HCT116 (cell line): ENCODE data around the gene SAG. TPM values are rescaled to one million over a fixed set of nuclear protein-coding genes. Genes with fewer than 3 reads are reported as not detected.

Experiments used
- ATAC-seq: fragments of 200-7000 bp; cut with Tn5 transposase; 2 replicates; pipeline ENCODE4 v1.9.1; 2020; ENCODE audit warnings: mild to moderate bottlenecking, moderate library complexity
- BruUV-seq: library from RNA; stranded (reverse); fragments of 400-500 nt; replicated peaks from 2 replicates; lab custom pipeline; 2021; lab: Mats Ljungman, UMichigan
- CTCF ChIA-PET: fragments of 300-600 bp; sonication (Branson Sonifier 250); formaldehyde crosslinking; loops from one replicate; lab custom pipeline; 2021; ENCODE audit warnings: antibody characterized with exemption; lab: Charles Lee
- POLR2A ChIA-PET: fragments of 300-600, 350-600 bp; sonication (Branson Sonifier 250); formaldehyde crosslinking; loops from one replicate; lab custom pipeline; 2021; ENCODE audit warnings: antibody characterized with exemption; lab: Charles Lee
- RAD21 ChIA-PET, 2 experiments: fragments of 300-600 bp; sonication (Branson Sonifier 250); formaldehyde crosslinking; loops; one replicate each; lab custom pipeline; 2023; ENCODE audit warnings: low total read pairs in 2 of 2; ENCODE audit not compliant: uncharacterized antibody in 2 of 2, unreplicated experiment in 2 of 2, low non-redundant PET in 1 of 2; lab: Charles Lee
- DNase-seq: peaks from one replicate; pipeline ENCODE4 v3.0.0-alpha.2; 2010; ENCODE audit warnings: low read depth, low spot score
- H2AFZ ChIP-seq: fragments of 200-600 bp; shearing (Covaris generic), sonication (generic); 2 replicates; pipeline ENCODE4 v1.6.1; 2017; ENCODE audit warnings: low read depth, mixed run types, mixed read lengths, antibody characterized with exemption, low read length; ENCODE audit not compliant: poor library complexity, severe bottlenecking
- H3K27ac ChIP-seq: 2 replicates; pipeline ENCODE4 v1.5.1; 2012; ENCODE audit warnings: low read depth, low read length
- H3K27me3 ChIP-seq: fragments of 200-600 bp; sonication (generic); 2 replicates; pipeline ENCODE4 v1.6.1; 2016; ENCODE audit warnings: mixed run types, low read length, mixed read lengths; ENCODE audit not compliant: insufficient read depth
- H3K36me3 ChIP-seq, 2 experiments: fragments of 200-500 bp in 1 of 2; fragments of 200-600 bp in 1 of 2; sonication (Bioruptor generic) in 1 of 2; sonication (generic) in 1 of 2; 2 replicates each; pipeline versions ENCODE4 v1.5.1 to v1.6.1; 2014 to 2016; ENCODE audit warnings: low read length in 2 of 2, inconsistent platforms in 1 of 2, mixed read lengths in 1 of 2, mixed run types in 1 of 2; ENCODE audit not compliant: insufficient read depth in 2 of 2, control insufficient read depth in 1 of 2
- H3K4me1 ChIP-seq, 2 experiments: fragments of 200-600 bp in 1 of 2; sonication (generic) in 1 of 2; 2 replicates each; pipeline versions ENCODE4 v1.5.1 to v1.6.1; 2012 to 2017; ENCODE audit warnings: low read length in 2 of 2, inconsistent platforms in 1 of 2, mild to moderate bottlenecking in 1 of 2, mixed read lengths in 1 of 2, mixed run types in 1 of 2, moderate library complexity in 1 of 2; ENCODE audit not compliant: insufficient read depth in 2 of 2, control insufficient read depth in 1 of 2
- H3K4me2 ChIP-seq: fragments of 200-600 bp; sonication (generic); 2 replicates; pipeline ENCODE4 v1.6.1; 2017; ENCODE audit warnings: mixed run types, low read length, mixed read lengths
- H3K4me3 ChIP-seq, 2 experiments: fragments of 200-600 bp in 1 of 2; sonication (generic) in 1 of 2; replicated peaks in 1 of 2; 2 replicates each; pipeline ENCODE4 v1.5.1; 2011 to 2016; ENCODE audit warnings: low read length in 2 of 2, control low read depth in 1 of 2, low read depth in 1 of 2, mild to moderate bottlenecking in 1 of 2, mixed read lengths in 1 of 2, mixed run types in 1 of 2
- H3K79me2 ChIP-seq: fragments of 200-600 bp; sonication (generic); 2 replicates; pipeline ENCODE4 v1.6.1; 2017; ENCODE audit warnings: mild to moderate bottlenecking, mixed run types, low read length, moderate library complexity, mixed read lengths; ENCODE audit not compliant: insufficient read depth
- H3K9ac ChIP-seq: fragments of 200-600 bp; sonication (generic); 2 replicates; pipeline ENCODE4 v1.6.1; 2016; ENCODE audit warnings: low read length, mixed read lengths
- H3K9me2 ChIP-seq: fragments of 200-600 bp; sonication (generic), shearing (Covaris generic); 2 replicates; pipeline ENCODE4 v1.6.1; 2017; ENCODE audit warnings: mixed run types, mild to moderate bottlenecking, moderate library complexity; ENCODE audit not compliant: insufficient read depth
- H3K9me3 ChIP-seq, 2 experiments: fragments of 200-500 bp in 1 of 2; fragments of 200-600 bp in 1 of 2; sonication (Bioruptor generic) in 1 of 2; sonication (generic) in 1 of 2; 2 replicates each; pipeline ENCODE4 v1.6.1; 2014 to 2017; ENCODE audit warnings: low read length in 2 of 2, mixed read lengths in 2 of 2, inconsistent platforms in 1 of 2, low read depth in 1 of 2, mild to moderate bottlenecking in 1 of 2, mixed run types in 1 of 2, moderate library complexity in 1 of 2; ENCODE audit not compliant: control insufficient read depth in 1 of 2, insufficient read depth in 1 of 2
- H4K20me1 ChIP-seq: fragments of 200-600 bp; sonication (generic), shearing (Covaris generic); 2 replicates; pipeline ENCODE4 v1.6.1; 2017; ENCODE audit warnings: mixed run types, mild to moderate bottlenecking, moderate library complexity; ENCODE audit not compliant: insufficient read depth
- CBX3 ChIP-seq: IDR thresholded peaks from 2 replicates; pipeline ENCODE4 v1.6.1; 2012; ENCODE audit warnings: low read depth
- ELF1 ChIP-seq: IDR thresholded peaks from 2 replicates; pipeline ENCODE4 v1.6.1; 2012; ENCODE audit warnings: low read depth, borderline replicate concordance
- EZH2 ChIP-seq: fragments of 200-600 bp; sonication (generic); IDR thresholded peaks from 2 replicates; pipeline ENCODE4 v1.6.1; 2017; ENCODE audit warnings: antibody characterized with exemption, mixed run types
- EZH2phosphoT487 ChIP-seq: fragments of 200-600 bp; IDR thresholded peaks from 2 replicates; pipeline ENCODE4 v1.6.1; 2018; ENCODE audit warnings: antibody characterized with exemption, borderline replicate concordance
- FOSL1 ChIP-seq: IDR thresholded peaks from 2 replicates; pipeline ENCODE4 v1.6.1; 2012; ENCODE audit warnings: low read depth
- POLR2A ChIP-seq: IDR thresholded peaks from 2 replicates; pipeline ENCODE4 v1.7.0; 2011; ENCODE audit warnings: borderline replicate concordance; ENCODE audit not compliant: insufficient read depth, insufficient read length; ENCODE audit errors: extremely low read depth
- RAD21 ChIP-seq: IDR thresholded peaks from 2 replicates; pipeline ENCODE4 v1.6.1; 2012; ENCODE audit warnings: low read depth, mild to moderate bottlenecking
- SIN3A ChIP-seq: IDR thresholded peaks from 2 replicates; pipeline ENCODE4 v1.6.1; 2012; ENCODE audit warnings: low read depth
- SP1 ChIP-seq: IDR thresholded peaks from 2 replicates; pipeline ENCODE4 v1.6.1; 2012; ENCODE audit warnings: low read depth
- TCF7L2 ChIP-seq: IDR thresholded peaks from 2 replicates; pipeline ENCODE4 v1.7.0; 2011; ENCODE audit warnings: borderline replicate concordance, inconsistent platforms; ENCODE audit not compliant: insufficient read depth, insufficient read length; ENCODE audit errors: extremely low read depth
- ZFX ChIP-seq: fragments of 450-650 bp; IDR thresholded peaks from 2 replicates; pipeline ENCODE4 v1.6.1; 2017
- ZNF274 ChIP-seq: fragments of 200-500 bp; sonication (Bioruptor generic); IDR thresholded peaks from 2 replicates; pipeline ENCODE4 v1.6.1; 2014; ENCODE audit warnings: mild to moderate bottlenecking, low read depth, low read length, inconsistent platforms
- intact Hi-C: fragments of 100-400 bp; cut with micrococcal nuclease; formaldehyde crosslinking; loops from 2 replicates; pipeline ENCODE4 v1.10.0; 2022
- total RNA-seq: library from RNA; stranded (reverse); gene quantifications from one replicate; pipeline ENCODE4 v1.2.1, GENCODE V29; 2021; ENCODE audit not compliant: unreplicated experiment
- TF ChIP-seq, protein P1 (sequence below), 3 experiments: fragments of 200-600 bp in 1 of 3; sonication (generic) in 1 of 3; IDR thresholded peaks in 2 of 3; conservative IDR thresholded peaks in 1 of 3; 2 replicates each; pipeline ENCODE4 v1.5.1; 2012 to 2017; ENCODE audit warnings: low read depth in 2 of 3, low read length in 2 of 3, antibody characterized with exemption in 1 of 3, borderline replicate concordance in 1 of 3, control low read depth in 1 of 3, mild to moderate bottlenecking in 1 of 3, mixed read lengths in 1 of 3, mixed run types in 1 of 3, moderate library complexity in 1 of 3; ENCODE audit not compliant: insufficient read depth in 1 of 3
- TF ChIP-seq, protein P2 (sequence below): IDR thresholded peaks from 2 replicates; pipeline ENCODE4 v1.6.1; 2012; ENCODE audit warnings: low read depth
- TF ChIP-seq, protein P3 (sequence below): IDR thresholded peaks from 2 replicates; pipeline ENCODE4 v1.6.1; 2012

SAG gene
- total RNA-seq, 1 experiment from 2014 or later = not detected

DNA sequence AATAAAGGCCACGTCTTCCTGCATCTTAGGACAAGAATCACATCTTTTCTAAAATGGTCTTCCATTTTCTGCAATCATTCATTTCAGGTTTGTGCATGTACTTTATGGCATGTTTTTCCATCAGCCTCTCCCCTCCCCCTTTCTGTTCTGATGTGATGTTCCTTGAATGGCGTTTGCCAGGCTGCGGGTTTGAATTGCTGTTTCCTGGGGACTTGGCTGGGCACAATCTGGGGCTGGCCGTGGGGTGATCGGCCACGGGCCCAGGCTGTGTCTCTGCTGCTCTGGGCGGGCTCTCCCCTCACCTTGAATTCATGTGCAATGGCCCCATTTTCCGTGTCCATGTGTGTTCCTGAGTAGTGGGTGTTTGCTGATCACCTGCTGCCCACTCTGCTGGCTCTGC, 61.8 kb downstream of the SAG start:
- POLR2A ChIA-PET = no interaction called here
- no TSS peak for BruUV-seq

More for the DNA sequence above, 61.8 kb downstream of the SAG start:
- no peak for ATAC-seq
- Histone ChIP-seq H3K9me3 (no peaks in the 10 kb centered on the region), H3K9ac (no peak overlapping the region), H3K4me2 (no peak overlapping the region), H3K4me3 (no peak overlapping the region), H3K27ac (no peak overlapping the region), H3K36me3 (peaks cover 5 to 16% of the 10 kb centered on the region in 2 experiments; a peak in 2 of 4 replicates), H3K27me3 (no peaks in the 10 kb centered on the region), H4K20me1 (0 out of 2 replicates have a peak, but pooled peaks cover 3% of the 10 kb centered on the region), H2AFZ (no peak overlapping the region), H3K79me2 (peaks cover 71% of the 10 kb centered on the region), H3K4me1 (no peaks in the 10 kb centered on the region), H3K9me2 (no peaks in the 10 kb centered on the region)
- TF ChIP-seq, protein P1, sequence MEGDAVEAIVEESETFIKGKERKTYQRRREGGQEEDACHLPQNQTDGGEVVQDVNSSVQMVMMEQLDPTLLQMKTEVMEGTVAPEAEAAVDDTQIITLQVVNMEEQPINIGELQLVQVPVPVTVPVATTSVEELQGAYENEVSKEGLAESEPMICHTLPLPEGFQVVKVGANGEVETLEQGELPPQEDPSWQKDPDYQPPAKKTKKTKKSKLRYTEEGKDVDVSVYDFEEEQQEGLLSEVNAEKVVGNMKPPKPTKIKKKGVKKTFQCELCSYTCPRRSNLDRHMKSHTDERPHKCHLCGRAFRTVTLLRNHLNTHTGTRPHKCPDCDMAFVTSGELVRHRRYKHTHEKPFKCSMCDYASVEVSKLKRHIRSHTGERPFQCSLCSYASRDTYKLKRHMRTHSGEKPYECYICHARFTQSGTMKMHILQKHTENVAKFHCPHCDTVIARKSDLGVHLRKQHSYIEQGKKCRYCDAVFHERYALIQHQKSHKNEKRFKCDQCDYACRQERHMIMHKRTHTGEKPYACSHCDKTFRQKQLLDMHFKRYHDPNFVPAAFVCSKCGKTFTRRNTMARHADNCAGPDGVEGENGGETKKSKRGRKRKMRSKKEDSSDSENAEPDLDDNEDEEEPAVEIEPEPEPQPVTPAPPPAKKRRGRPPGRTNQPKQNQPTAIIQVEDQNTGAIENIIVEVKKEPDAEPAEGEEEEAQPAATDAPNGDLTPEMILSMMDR (IDR thresholded peaks at IDR 0.05 in 2 of 3, conservative IDR thresholded peaks at IDR 0.05 in 1 of 3; ENCODE audit: borderline replicate concordance in 1 of 3, insufficient read depth in 1 of 3, low read depth in 2 of 3, low read length in 2 of 3) = no peak
- no peak for TF ChIP-seq POLR2A
- no peak for TF ChIP-seq CBX3
- no peak for TF ChIP-seq EZH2
- no peak for TF ChIP-seq SIN3A
- no peak for TF ChIP-seq ZFX
- TF ChIP-seq TCF7L2 = no peak
- TF ChIP-seq, protein P2, sequence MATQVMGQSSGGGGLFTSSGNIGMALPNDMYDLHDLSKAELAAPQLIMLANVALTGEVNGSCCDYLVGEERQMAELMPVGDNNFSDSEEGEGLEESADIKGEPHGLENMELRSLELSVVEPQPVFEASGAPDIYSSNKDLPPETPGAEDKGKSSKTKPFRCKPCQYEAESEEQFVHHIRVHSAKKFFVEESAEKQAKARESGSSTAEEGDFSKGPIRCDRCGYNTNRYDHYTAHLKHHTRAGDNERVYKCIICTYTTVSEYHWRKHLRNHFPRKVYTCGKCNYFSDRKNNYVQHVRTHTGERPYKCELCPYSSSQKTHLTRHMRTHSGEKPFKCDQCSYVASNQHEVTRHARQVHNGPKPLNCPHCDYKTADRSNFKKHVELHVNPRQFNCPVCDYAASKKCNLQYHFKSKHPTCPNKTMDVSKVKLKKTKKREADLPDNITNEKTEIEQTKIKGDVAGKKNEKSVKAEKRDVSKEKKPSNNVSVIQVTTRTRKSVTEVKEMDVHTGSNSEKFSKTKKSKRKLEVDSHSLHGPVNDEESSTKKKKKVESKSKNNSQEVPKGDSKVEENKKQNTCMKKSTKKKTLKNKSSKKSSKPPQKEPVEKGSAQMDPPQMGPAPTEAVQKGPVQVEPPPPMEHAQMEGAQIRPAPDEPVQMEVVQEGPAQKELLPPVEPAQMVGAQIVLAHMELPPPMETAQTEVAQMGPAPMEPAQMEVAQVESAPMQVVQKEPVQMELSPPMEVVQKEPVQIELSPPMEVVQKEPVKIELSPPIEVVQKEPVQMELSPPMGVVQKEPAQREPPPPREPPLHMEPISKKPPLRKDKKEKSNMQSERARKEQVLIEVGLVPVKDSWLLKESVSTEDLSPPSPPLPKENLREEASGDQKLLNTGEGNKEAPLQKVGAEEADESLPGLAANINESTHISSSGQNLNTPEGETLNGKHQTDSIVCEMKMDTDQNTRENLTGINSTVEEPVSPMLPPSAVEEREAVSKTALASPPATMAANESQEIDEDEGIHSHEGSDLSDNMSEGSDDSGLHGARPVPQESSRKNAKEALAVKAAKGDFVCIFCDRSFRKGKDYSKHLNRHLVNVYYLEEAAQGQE = no peak
- TF ChIP-seq EZH2phosphoT487 = no peak
- TF ChIP-seq ELF1 = no peak
- TF ChIP-seq RAD21 = no peak
- no peak for TF ChIP-seq FOSL1
- TF ChIP-seq, protein P3, sequence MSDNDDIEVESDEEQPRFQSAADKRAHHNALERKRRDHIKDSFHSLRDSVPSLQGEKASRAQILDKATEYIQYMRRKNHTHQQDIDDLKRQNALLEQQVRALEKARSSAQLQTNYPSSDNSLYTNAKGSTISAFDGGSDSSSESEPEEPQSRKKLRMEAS = no peak
- TF ChIP-seq SP1 = no peak
- no peak for TF ChIP-seq ZNF274
- CTCF ChIA-PET = no interaction called here
- RAD21 ChIA-PET = no interaction called here
- DNase-seq = no peak
- intact Hi-C loops = no loop called here
